DND-41 (cell line): Measurements from ENCODE around the gene TRIM3.

ENCODE experiments used
- CTCF ChIP-seq: IDR thresholded peaks from 2 replicates; pipeline ENCODE4 v1.5.1; 2012; ENCODE audit warnings: borderline replicate concordance, low read length, moderate library complexity, mild to moderate bottlenecking; ENCODE audit not compliant: poor library complexity, severe bottlenecking; ENCODE audit errors: extremely low read depth
- EZH2 ChIP-seq: IDR thresholded peaks from 3 replicates; pipeline ENCODE4 v1.6.1; 2012; ENCODE audit warnings: borderline replicate concordance, low read depth, mild to moderate bottlenecking, moderate library complexity, low read length, inconsistent platforms; ENCODE audit not compliant: severe bottlenecking

- TF ChIP-seq CTCF = no peak
- TF ChIP-seq EZH2 = no peak
These were observed 16.0 kb downstream of the TRIM3 start for GRCh38 chr11:6457581-6458320.
